Measurements from ENCODE around the gene SHD.
A peak's percentile ranks its signal among the peaks of the same experiment; 100 is the strongest.

- TF ChIP-seq POLR2A (IDR thresholded peaks at IDR 0.05; ENCODE audit: borderline replicate concordance, extremely low read depth, insufficient read depth, insufficient read length) (no peak), SP1 (IDR thresholded peaks at IDR 0.05; ENCODE audit: low read depth) (no peak), CTCF (IDR thresholded peaks at IDR 0.05 in 2 of 3, conservative IDR thresholded peaks at IDR 0.05 in 1 of 3; ENCODE audit: borderline replicate concordance in 1 of 3, insufficient read depth in 1 of 3, low read depth in 2 of 3, low read length in 2 of 3) (peak; percentile 82 to 95 (median 88)), ATF3 (IDR thresholded peaks at IDR 0.05) (no peak), SRF (IDR thresholded peaks at IDR 0.05; ENCODE audit: low read depth) (no peak), SIN3A (IDR thresholded peaks at IDR 0.05; ENCODE audit: low read depth) (no peak), EGR1 (IDR thresholded peaks at IDR 0.05; ENCODE audit: low read depth) (no peak)
Observed at GRCh38 chr19:4267101-4267900, 11.8 kb upstream of the SHD start.

All from HCT116 (cell line).